AG04449 (cell line): ENCODE data around the gene PCNT.
"Not testable (repeated sequence)": the region's sequence is repeated elsewhere in the genome, so short reads cannot be mapped to it uniquely, and the experiment has no call there.

Experiments used
- CTCF ChIA-PET: fragments of 350-600 bp; formaldehyde crosslinking; extraction: SDS; loops from one replicate; lab custom pipeline; 2021; ENCODE audit warnings: antibody characterized with exemption; lab: Yijun Ruan, JAX
- POLR2A ChIA-PET: fragments of 400-600, 350-600 bp; formaldehyde crosslinking; extraction: SDS; loops from one replicate; lab custom pipeline; 2020; ENCODE audit warnings: antibody characterized with exemption, inconsistent platforms; lab: Yijun Ruan, JAX
- DNase-seq: peaks from one replicate; pipeline ENCODE4 v3.0.0-alpha.2; 2010; ENCODE audit warnings: low read depth, low spot score
- H3K4me3 ChIP-seq: 2 replicates; pipeline ENCODE4 v1.5.1; 2011; ENCODE audit warnings: low read depth, mild to moderate bottlenecking, control low read depth, low read length
- TF ChIP-seq, protein P1 (sequence below): IDR thresholded peaks from one replicate; pipeline ENCODE4 v1.5.1; 2011; ENCODE audit warnings: mild to moderate bottlenecking, moderate library complexity, low read length, control low read depth, inconsistent platforms; ENCODE audit not compliant: insufficient read depth; ENCODE audit errors: missing control alignments

The PCNT gene

DNA sequence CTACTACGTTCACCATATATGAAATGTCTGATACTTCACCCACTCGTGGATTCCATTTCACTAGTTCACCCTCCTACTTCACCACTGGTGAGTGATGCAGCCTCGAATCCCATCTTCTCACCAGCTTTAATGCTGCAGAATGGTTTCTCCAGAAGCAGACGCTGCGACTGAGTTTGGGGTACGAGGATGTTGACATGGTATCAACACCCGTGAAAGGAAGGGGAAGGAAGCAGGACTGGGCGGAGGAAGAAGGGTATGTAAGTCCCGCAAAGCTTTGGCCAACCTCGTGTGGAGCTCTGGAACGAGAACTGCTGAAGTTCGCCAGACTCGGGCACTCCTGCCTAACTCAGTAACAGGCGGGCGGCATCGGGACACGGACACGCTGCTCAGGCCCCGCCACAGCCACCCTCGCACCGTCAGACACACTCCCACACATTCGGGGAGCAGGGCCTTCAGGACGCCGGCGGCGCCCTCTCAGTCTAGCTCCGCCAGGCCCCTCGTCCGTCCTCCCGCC is 133.9 kb downstream of the PCNT start:
- CTCF ChIA-PET = interaction anchor here (0.7 to 1.3 kb wide), 3 partner anchors 11 to 204 kb away, joined by 3 to 4 read pairs (median 3); no protein-coding TSS in a partner anchor
- TF ChIP-seq, protein P1, sequence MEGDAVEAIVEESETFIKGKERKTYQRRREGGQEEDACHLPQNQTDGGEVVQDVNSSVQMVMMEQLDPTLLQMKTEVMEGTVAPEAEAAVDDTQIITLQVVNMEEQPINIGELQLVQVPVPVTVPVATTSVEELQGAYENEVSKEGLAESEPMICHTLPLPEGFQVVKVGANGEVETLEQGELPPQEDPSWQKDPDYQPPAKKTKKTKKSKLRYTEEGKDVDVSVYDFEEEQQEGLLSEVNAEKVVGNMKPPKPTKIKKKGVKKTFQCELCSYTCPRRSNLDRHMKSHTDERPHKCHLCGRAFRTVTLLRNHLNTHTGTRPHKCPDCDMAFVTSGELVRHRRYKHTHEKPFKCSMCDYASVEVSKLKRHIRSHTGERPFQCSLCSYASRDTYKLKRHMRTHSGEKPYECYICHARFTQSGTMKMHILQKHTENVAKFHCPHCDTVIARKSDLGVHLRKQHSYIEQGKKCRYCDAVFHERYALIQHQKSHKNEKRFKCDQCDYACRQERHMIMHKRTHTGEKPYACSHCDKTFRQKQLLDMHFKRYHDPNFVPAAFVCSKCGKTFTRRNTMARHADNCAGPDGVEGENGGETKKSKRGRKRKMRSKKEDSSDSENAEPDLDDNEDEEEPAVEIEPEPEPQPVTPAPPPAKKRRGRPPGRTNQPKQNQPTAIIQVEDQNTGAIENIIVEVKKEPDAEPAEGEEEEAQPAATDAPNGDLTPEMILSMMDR = no peak
- peak overlapping the region; percentile 80 for H3K4me3 ChIP-seq
- POLR2A ChIA-PET = no interaction called here
- DNase-seq = no peak

DNA sequence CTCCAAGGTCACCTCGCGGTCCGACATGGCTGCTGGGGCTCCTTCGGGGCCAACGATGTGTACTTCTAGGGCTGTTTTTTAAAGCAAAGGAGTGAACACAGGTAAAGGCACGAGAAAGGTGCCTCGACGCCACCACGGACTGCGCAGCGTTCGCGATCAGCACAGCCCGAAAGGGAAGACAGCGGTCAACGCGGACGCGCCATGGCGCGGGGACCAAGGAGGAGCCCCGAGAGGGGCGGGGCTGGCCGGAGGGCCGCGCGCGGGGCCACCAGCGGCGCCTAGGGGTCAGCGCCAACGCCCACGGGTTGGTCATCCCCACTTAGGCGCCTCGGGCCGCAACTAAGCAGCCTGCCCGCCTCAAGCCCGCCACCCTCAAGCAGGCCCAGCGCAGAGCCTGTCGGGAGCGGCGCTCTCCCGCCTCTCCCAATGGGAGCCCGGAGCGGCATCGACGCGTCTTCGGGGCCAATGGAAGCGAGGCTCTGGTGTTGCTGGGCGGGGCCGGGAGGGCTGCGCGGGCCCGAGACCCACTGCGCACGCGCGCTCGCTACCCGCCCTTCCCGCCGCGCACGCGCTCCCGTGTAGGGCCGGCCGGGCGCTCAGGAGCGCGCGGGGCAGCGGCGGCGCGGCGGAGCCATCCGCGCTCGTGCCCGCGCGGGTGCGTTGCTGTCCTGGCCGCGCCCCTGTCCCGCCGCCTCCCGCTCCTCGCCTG is 134.5 kb downstream of the PCNT start, which contains the start of gene DIP2A:
Gene DIP2A (plus strand): TSS at position 577 of the 709 bp plus-strand sequence. CDS start 241 bp downstream, outside the sequence.
- DNase-seq = peak; percentile 80
- TF ChIP-seq, protein P1 = no peak
- ChIA-PET POLR2A (no interaction called here), CTCF (interaction anchor here (1.3 kb wide), 2 partner anchors 11 to 181 kb away, joined by 3 to 4 read pairs; no protein-coding TSS in a partner anchor)
- H3K4me3 ChIP-seq = peak within 1 kb of the TSS; percentile 80

- no peak for DNase-seq
- TF ChIP-seq, protein P1 = no peak
- ChIA-PET POLR2A (no interaction called here), CTCF (no interaction called here)
- H3K4me3 ChIP-seq = peak overlapping the region; percentile 80
Observed at GRCh38 chr21:46459024-46459355, 135.0 kb downstream of the PCNT start.

DNA sequence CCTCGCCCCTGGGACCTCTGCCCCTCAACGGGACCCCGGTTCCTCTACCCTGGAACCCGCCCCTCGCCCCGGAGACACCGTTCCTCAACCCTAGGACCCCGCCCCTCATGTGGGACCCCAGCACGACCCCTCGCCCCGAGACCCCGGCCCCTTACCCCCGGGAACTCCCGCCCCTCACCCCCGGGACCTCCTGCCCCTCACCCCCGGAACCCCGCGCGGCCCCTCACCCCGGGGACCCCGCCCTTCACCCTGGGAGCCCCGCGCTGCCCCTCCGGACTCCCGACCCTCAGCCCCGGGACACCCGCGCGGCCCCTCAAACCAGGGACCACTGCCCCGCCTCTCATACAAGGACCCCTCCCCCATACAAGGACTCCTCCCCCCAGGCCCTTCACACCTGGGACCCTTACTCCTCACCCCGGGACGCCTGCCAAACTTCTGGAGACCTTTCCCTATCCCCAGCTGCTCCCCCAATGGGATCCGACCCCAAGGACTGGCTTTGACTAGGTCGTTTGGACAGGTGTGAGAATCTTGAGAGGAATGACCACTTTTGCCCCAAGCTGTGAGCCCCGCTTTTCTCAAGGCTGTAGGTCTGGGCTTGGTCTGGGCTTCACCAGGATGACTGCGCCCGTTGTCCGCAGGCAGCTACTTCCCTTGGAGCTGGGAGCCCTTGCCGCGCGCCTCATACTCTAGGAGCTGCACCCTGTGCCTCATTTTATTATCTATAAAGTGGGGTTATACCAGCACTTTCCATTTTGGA is 135.6 kb downstream of the PCNT start:
- ChIA-PET CTCF (interaction anchor here (1.2 kb wide), 1 partner anchor 19 kb away, joined by 3 read pairs; no protein-coding TSS in a partner anchor), POLR2A (no interaction called here)
- TF ChIP-seq, protein P1 = no peak
- peak overlapping the region; percentile 80 for H3K4me3 ChIP-seq
- DNase-seq = no peak

DNA sequence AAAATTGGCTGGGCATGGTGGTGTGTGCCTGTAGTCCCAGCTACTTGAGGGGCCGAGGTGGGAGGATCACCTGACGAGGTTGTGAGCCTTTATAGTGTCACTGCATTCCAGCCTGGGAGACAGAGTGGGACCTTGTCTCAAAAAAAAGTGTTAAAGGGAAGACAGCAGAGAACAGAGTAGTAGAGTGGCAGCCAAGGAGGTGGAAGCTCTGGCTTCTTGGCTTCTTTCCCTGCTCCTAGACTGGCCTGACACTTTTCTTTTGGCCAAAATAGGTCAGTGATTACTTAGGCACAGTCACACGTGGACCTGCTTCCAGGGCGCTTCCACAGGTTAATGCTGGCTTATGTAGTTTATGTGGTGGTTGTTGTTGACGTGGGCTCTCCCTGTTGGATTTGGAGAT is 138.0 kb downstream of the PCNT start:
- ChIA-PET POLR2A (no interaction called here), CTCF (interaction anchor here (1.0 kb wide), 1 partner anchor 13 kb away, joined by 3 read pairs; no protein-coding TSS in a partner anchor)
- no peak overlapping the region for H3K4me3 ChIP-seq
- TF ChIP-seq, protein P1 = no peak
- no peak for DNase-seq

DNA sequence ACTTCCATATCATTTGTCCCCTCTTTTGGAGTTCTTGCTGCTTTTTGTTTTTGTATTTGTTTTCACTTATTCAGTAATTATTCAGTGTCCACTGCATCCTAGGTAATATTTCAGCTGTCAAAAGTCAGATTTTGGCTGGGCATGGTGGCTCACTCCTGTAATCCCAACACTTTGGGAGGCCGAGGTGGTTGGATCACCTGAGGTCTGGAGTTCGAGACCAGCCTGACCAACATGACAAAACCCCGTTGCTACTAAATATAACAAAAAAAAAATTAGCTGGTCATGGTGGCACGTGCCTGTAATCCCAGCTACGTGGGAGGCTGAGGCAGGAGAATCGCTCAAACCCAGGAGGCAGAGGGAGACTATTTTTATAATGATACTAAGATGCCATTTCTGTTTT is 141.2 kb downstream of the PCNT start:
- POLR2A ChIA-PET, CTCF ChIA-PET, H3K4me3 ChIP-seq, DNase-seq: not testable (repeated sequence)
